Transverse colon (tissue), 3 donors: Measurements from ENCODE around the gene LGALS7.

Experiments
- CTCF ChIP-seq, 5 experiments: fragments of 200-600 bp in 3 of 5; fragments of 450-650 bp in 2 of 5; sonication (generic) in 3 of 5; IDR thresholded peaks; 1 replicate in 2 of 5; 2 replicates in 3 of 5; pipeline ENCODE4 v1.5.1; 2016 to 2017; ENCODE audit warnings: antibody characterized with exemption in 5 of 5, inconsistent platforms in 3 of 5, mild to moderate bottlenecking in 2 of 5, moderate library complexity in 1 of 5
- EP300 ChIP-seq: sonication (generic); formaldehyde crosslinking; IDR thresholded peaks from one replicate; pipeline ENCODE4 v1.6.1; 2017; ENCODE audit warnings: antibody characterized with exemption, low read depth

DNA sequence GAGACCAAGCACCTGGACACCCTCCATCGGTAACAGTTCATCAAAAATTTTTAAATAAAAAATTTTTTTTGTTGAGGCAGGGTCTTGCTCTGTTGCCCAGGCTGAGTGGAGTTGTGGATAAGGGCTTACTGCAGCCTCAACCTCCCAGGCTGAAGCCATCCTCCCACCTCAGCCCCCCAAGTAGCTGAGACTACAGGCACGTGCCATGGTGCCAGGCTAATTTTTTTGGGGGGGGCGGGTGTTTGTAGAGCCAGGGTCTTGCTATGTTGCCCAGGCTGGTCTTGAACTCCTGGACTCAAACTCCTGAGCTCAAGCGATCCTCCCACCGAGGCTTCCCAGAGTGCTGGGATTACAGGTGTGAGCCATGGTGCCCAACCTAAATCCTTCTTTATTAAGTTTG is 20.4 kb upstream of the LGALS7 start:
- no peak for TF ChIP-seq EP300
- TF ChIP-seq CTCF (IDR thresholded peaks at IDR 0.05) = no peak
